Measurements from ENCODE around the gene ADPRHL1. TPM values are rescaled to one million over a fixed set of nuclear protein-coding genes. Genes with fewer than 3 reads are reported as not detected.
A peak's percentile ranks its signal among the peaks of the same experiment; 100 is the strongest.

Gene ADPRHL1
- total RNA-seq, 1 donor from 2014 or later: 0.22 TPM

GRCh38 chr13:113413898-113414282 lies 39.4 kb downstream of the ADPRHL1 start:
- peaks cover 16% of the 10 kb centered on the region for H3K9me3 Mint-ChIP-seq
- H3K9ac ChIP-seq: no peak overlapping the region
- no peak overlapping the region for H3K4me3 Mint-ChIP-seq
- no peak overlapping the region for H3K4me2 ChIP-seq
- peaks cover 2% of the 10 kb centered on the region for H3K36me3 Mint-ChIP-seq
- H3K27me3 Mint-ChIP-seq (ENCODE audit: insufficient read depth, low read depth): peaks cover 13% of the 10 kb centered on the region
- no peak overlapping the region for H3K27ac ChIP-seq
- no peak overlapping the region for H3K27ac Mint-ChIP-seq
- no peaks in the 10 kb centered on the region for H4K20me1 ChIP-seq (ENCODE audit: low read depth)
- H3K9me3 ChIP-seq (ENCODE audit: low read depth): no peaks in the 10 kb centered on the region
- no peaks in the 10 kb centered on the region for H3K27me3 ChIP-seq
- H3K36me3 ChIP-seq: no peaks in the 10 kb centered on the region
- peak; percentile 1 for DNase-seq (ENCODE audit: low spot score)
- H3K4me1 ChIP-seq: peaks cover 6% of the 10 kb centered on the region
- H3K79me2 ChIP-seq (ENCODE audit: low read depth): no peaks in the 10 kb centered on the region
- H2AFZ ChIP-seq (replicated peaks): peak overlapping the region; percentile 50
- H3F3A ChIP-seq (ENCODE audit: low read depth): no peaks in the 10 kb centered on the region
- TF ChIP-seq EZH2 (IDR thresholded peaks at IDR 0.05): no peak
- TF ChIP-seq CTCF (IDR thresholded peaks at IDR 0.05): no peak
- no peak overlapping the region for H3K4me3 ChIP-seq
- H3K4me1 Mint-ChIP-seq: peaks cover 25% of the 10 kb centered on the region

- peak overlapping the region; percentile 50 for H2AFZ ChIP-seq (replicated peaks)
- H3K27ac Mint-ChIP-seq: peak overlapping the region; percentile 67
Measured at GRCh38 chr13:113413178-113413897, 40.0 kb downstream of the ADPRHL1 start.

GRCh38 chr13:113412440-113412839 lies 40.8 kb downstream of the ADPRHL1 start:
- H3K9me3 ChIP-seq (ENCODE audit: low read depth): no peaks in the 10 kb centered on the region
- no peak overlapping the region for H3K9ac ChIP-seq
- H3F3A ChIP-seq (ENCODE audit: low read depth): no peaks in the 10 kb centered on the region
- Mint-ChIP-seq H3K36me3 (peaks cover 2% of the 10 kb centered on the region), H3K4me3 (no peak overlapping the region), H3K4me1 (peaks cover 26% of the 10 kb centered on the region), H3K27ac (no peak overlapping the region), H3K27me3 (ENCODE audit: insufficient read depth, low read depth) (peaks cover 13% of the 10 kb centered on the region), H3K9me3 (peaks cover 16% of the 10 kb centered on the region)
- no peak overlapping the region for H3K4me3 ChIP-seq
- no peak overlapping the region for H3K27ac ChIP-seq
- no peak overlapping the region for H2AFZ ChIP-seq (replicated peaks)
- no peaks in the 10 kb centered on the region for H3K79me2 ChIP-seq (ENCODE audit: low read depth)
- no peaks in the 10 kb centered on the region for H3K36me3 ChIP-seq
- no peaks in the 10 kb centered on the region for H4K20me1 ChIP-seq (ENCODE audit: low read depth)
- H3K27me3 ChIP-seq: no peaks in the 10 kb centered on the region
- DNase-seq (ENCODE audit: low spot score): no peak
- no peak overlapping the region for H3K4me2 ChIP-seq
- TF ChIP-seq EZH2phosphoT487 (IDR thresholded peaks at IDR 0.05): no peak
- no peak for TF ChIP-seq CTCF (IDR thresholded peaks at IDR 0.05)
- no peak for TF ChIP-seq EZH2 (IDR thresholded peaks at IDR 0.05)
- peaks cover 2% of the 10 kb centered on the region for H3K4me1 ChIP-seq

More at GRCh38 chr13:113413178-113413897, 40.0 kb downstream of the ADPRHL1 start:
- Histone ChIP-seq H3K79me2 (ENCODE audit: low read depth) (no peaks in the 10 kb centered on the region), H3K36me3 (no peaks in the 10 kb centered on the region), H3K4me2 (no peak overlapping the region), H3F3A (ENCODE audit: low read depth) (no peaks in the 10 kb centered on the region), H4K20me1 (ENCODE audit: low read depth) (no peaks in the 10 kb centered on the region), H3K4me3 (no peak overlapping the region), H3K27ac (no peak overlapping the region), H3K9ac (no peak overlapping the region), H3K9me3 (ENCODE audit: low read depth) (no peaks in the 10 kb centered on the region), H3K27me3 (no peaks in the 10 kb centered on the region), H3K4me1 (peaks cover 6% of the 10 kb centered on the region)
- H3K4me3 Mint-ChIP-seq: no peak overlapping the region
- peaks cover 27% of the 10 kb centered on the region for H3K4me1 Mint-ChIP-seq
- no peak for DNase-seq (ENCODE audit: low spot score)
- peaks cover 13% of the 10 kb centered on the region for H3K27me3 Mint-ChIP-seq (ENCODE audit: insufficient read depth, low read depth)
- TF ChIP-seq CTCF (IDR thresholded peaks at IDR 0.05): no peak
- no peak for TF ChIP-seq EZH2 (IDR thresholded peaks at IDR 0.05)
- no peak for TF ChIP-seq EZH2phosphoT487 (IDR thresholded peaks at IDR 0.05)
- H3K36me3 Mint-ChIP-seq: peaks cover 2% of the 10 kb centered on the region
- peaks cover 16% of the 10 kb centered on the region for H3K9me3 Mint-ChIP-seq
